H9 (cell line): ENCODE data around the gene CYS1. TPM values are rescaled to one million over a fixed set of nuclear protein-coding genes. Genes with fewer than 3 reads are reported as not detected.

Experiments used
- DNase-seq: peaks from one replicate; pipeline ENCODE4 v3.0.0-alpha.2; 2017
- H2AFZ ChIP-seq: one replicate; pipeline ENCODE4 v1.6.1; 2013; ENCODE audit warnings: mild to moderate bottlenecking, low read length, control low read depth, moderate library complexity
- H2AK5ac ChIP-seq: 2 replicates; pipeline ENCODE4 v1.6.1; 2013; ENCODE audit warnings: low read length, control low read depth, mixed read lengths; ENCODE audit not compliant: insufficient read length
- H2BK120ac ChIP-seq: one replicate; pipeline ENCODE4 v1.6.1; 2013; ENCODE audit warnings: low read depth, mild to moderate bottlenecking, low read length, control low read depth, inconsistent platforms; ENCODE audit not compliant: poor library complexity, severe bottlenecking
- H2BK12ac ChIP-seq: 2 replicates; pipeline ENCODE4 v1.6.1; 2013; ENCODE audit warnings: low read length, control low read depth, mixed read lengths, low read depth; ENCODE audit not compliant: insufficient read length
- H2BK15ac ChIP-seq: 2 replicates; pipeline ENCODE4 v1.6.1; 2013; ENCODE audit warnings: low read depth, low read length, control low read depth
- H2BK20ac ChIP-seq: one replicate; pipeline ENCODE4 v1.6.1; 2013; ENCODE audit warnings: low read depth, mild to moderate bottlenecking, low read length, control low read depth, inconsistent platforms; ENCODE audit not compliant: poor library complexity, severe bottlenecking
- H2BK5ac ChIP-seq: 2 replicates; pipeline ENCODE4 v1.6.1; 2013; ENCODE audit warnings: low read length, control low read depth, mixed read lengths; ENCODE audit not compliant: insufficient read length
- H3K14ac ChIP-seq: 2 replicates; pipeline ENCODE4 v1.6.1; 2013; ENCODE audit warnings: low read length, control low read depth; ENCODE audit not compliant: insufficient read depth
- H3K18ac ChIP-seq: 2 replicates; pipeline ENCODE4 v1.6.1; 2013; ENCODE audit warnings: low read depth, mild to moderate bottlenecking, mixed read lengths, low read length, control low read depth; ENCODE audit not compliant: insufficient read length
- H3K23ac ChIP-seq: 2 replicates; pipeline ENCODE4 v1.6.1; 2013; ENCODE audit warnings: low read length, control low read depth, mixed read lengths, low read depth; ENCODE audit not compliant: insufficient read length
- H3K23me2 ChIP-seq: 2 replicates; pipeline ENCODE4 v1.6.1; 2013; ENCODE audit warnings: low read depth, mild to moderate bottlenecking, mixed read lengths, low read length, control low read depth; ENCODE audit not compliant: insufficient read length, poor library complexity, severe bottlenecking
- H3K27ac ChIP-seq: 2 replicates; pipeline ENCODE4 v1.5.1; 2013; ENCODE audit warnings: low read length, control low read depth, mixed read lengths, low read depth; ENCODE audit not compliant: insufficient read length
- H3K27me3 ChIP-seq: 2 replicates; pipeline ENCODE4 v1.6.1; 2013; ENCODE audit warnings: low read length, control low read depth, inconsistent platforms; ENCODE audit not compliant: insufficient read depth
- H3K4ac ChIP-seq: 2 replicates; pipeline ENCODE4 v1.6.1; 2013; ENCODE audit warnings: low read depth, mild to moderate bottlenecking, control low read depth, inconsistent platforms, low read length, moderate library complexity
- H3K4me1 ChIP-seq: 2 replicates; pipeline ENCODE4 v1.6.1; 2013; ENCODE audit warnings: low read length, control low read depth, inconsistent platforms; ENCODE audit not compliant: insufficient read depth
- H3K4me2 ChIP-seq: 2 replicates; pipeline ENCODE4 v1.6.1; 2013; ENCODE audit warnings: low read length, control low read depth, mixed read lengths; ENCODE audit not compliant: insufficient read length, insufficient read depth
- H3K56ac ChIP-seq: 2 replicates; pipeline ENCODE4 v1.6.1; 2013; ENCODE audit warnings: low read depth, mild to moderate bottlenecking, mixed read lengths, low read length, control low read depth; ENCODE audit not compliant: insufficient read length
- H3K79me1 ChIP-seq: 2 replicates; pipeline ENCODE4 v1.6.1; 2013; ENCODE audit warnings: low read depth, mild to moderate bottlenecking, moderate library complexity, low read length, control low read depth, inconsistent platforms; ENCODE audit not compliant: insufficient read depth, poor library complexity, severe bottlenecking
- H3K79me2 ChIP-seq: 2 replicates; pipeline ENCODE4 v1.6.1; 2013; ENCODE audit warnings: low read length, control low read depth, inconsistent platforms; ENCODE audit not compliant: insufficient read depth
- H3K9ac ChIP-seq: 2 replicates; pipeline ENCODE4 v1.6.1; 2013; ENCODE audit warnings: low read length, control low read depth, mixed read lengths; ENCODE audit not compliant: insufficient read length; ENCODE audit errors: extremely low read depth
- H3K9me3 ChIP-seq: one replicate; pipeline ENCODE4 v1.6.1; 2013; ENCODE audit warnings: low read depth, low read length, inconsistent platforms; ENCODE audit not compliant: control insufficient read depth
- H3T11ph ChIP-seq: one replicate; pipeline ENCODE4 v1.6.1; 2013; ENCODE audit warnings: mild to moderate bottlenecking, low read length, control low read depth, inconsistent platforms
- H4K20me1 ChIP-seq: one replicate; pipeline ENCODE4 v1.6.1; 2013; ENCODE audit not compliant: control insufficient read depth, insufficient read length, insufficient read depth
- H4K5ac ChIP-seq: 2 replicates; pipeline ENCODE4 v1.6.1; 2013; ENCODE audit warnings: low read depth, mild to moderate bottlenecking, mixed read lengths, low read length, control low read depth; ENCODE audit not compliant: insufficient read length
- H4K8ac ChIP-seq: replicated peaks from 2 replicates; pipeline ENCODE4 v1.6.1; 2013; ENCODE audit warnings: low read length, control low read depth, mixed read lengths, low read depth; ENCODE audit not compliant: insufficient read length
- H4K91ac ChIP-seq: 2 replicates; pipeline ENCODE4 v1.6.1; 2013; ENCODE audit warnings: low read depth, mild to moderate bottlenecking, moderate library complexity, mixed read lengths, low read length, control low read depth; ENCODE audit not compliant: insufficient read length
- H3K27ac Mint-ChIP-seq, 3 experiments: 2 replicates in 2 of 3; 3 replicates in 1 of 3; pipeline ENCODE4 v1.8.0; 2020 to 2021; ENCODE audit warnings: mixed read lengths in 3 of 3, mild to moderate bottlenecking in 1 of 3, moderate library complexity in 1 of 3
- H3K27me3 Mint-ChIP-seq: 2 replicates; pipeline ENCODE4 v1.8.0; 2021; ENCODE audit warnings: low read depth, mild to moderate bottlenecking, moderate library complexity, mixed read lengths
- H3K36me3 Mint-ChIP-seq, 3 experiments: 2 replicates in 2 of 3; 3 replicates in 1 of 3; pipeline ENCODE4 v1.8.0; 2020 to 2021; ENCODE audit warnings: low read depth in 3 of 3, mixed read lengths in 3 of 3; ENCODE audit not compliant: insufficient read depth in 1 of 3
- H3K4me1 Mint-ChIP-seq, 2 experiments: 2 replicates each; pipeline ENCODE4 v1.8.0; 2020; ENCODE audit warnings: mixed read lengths in 2 of 2
- H3K4me3 Mint-ChIP-seq, 2 experiments: 2 replicates in 1 of 2; 3 replicates in 1 of 2; pipeline ENCODE4 v1.8.0; 2020 to 2021; ENCODE audit warnings: mild to moderate bottlenecking in 2 of 2, mixed read lengths in 2 of 2, moderate library complexity in 1 of 2
- H3K9me3 Mint-ChIP-seq, 2 experiments: 2 replicates in 1 of 2; 3 replicates in 1 of 2; pipeline ENCODE4 v1.8.0; 2020; ENCODE audit warnings: mild to moderate bottlenecking in 2 of 2, mixed read lengths in 2 of 2, moderate library complexity in 1 of 2
- CTCF ChIP-seq: fragments of 200-600 bp; sonication (generic); conservative IDR thresholded peaks from 3 replicates; pipeline ENCODE4 v1.8.0; 2021; ENCODE audit warnings: antibody characterized with exemption, mild to moderate bottlenecking
- WGBS: extraction: QIAGEN DNeasy Blood & Tissue Kit; methylation state at CpG from one replicate; pipeline ENCODE4 v1.1.7; 2013; ENCODE audit warnings: missing lambda C conversion rate, low lambda C conversion rate, mixed read lengths; ENCODE audit not compliant: insufficient read length; ENCODE audit errors: extremely low coverage; 5-methylcytosine and 5-hydroxymethylcytosine counted together
- total RNA-seq: library from RNA; stranded (reverse); gene quantifications from 2 replicates; pipeline ENCODE4 v1.2.1, GENCODE V29; 2021

CYS1 gene
- total RNA-seq, 1 experiment from 2014 or later, result 0.35 TPM

GRCh38 chr2:10032746-10033105, 47.5 kb downstream of the CYS1 start:
- Histone ChIP-seq H2BK20ac (no peak overlapping the region), H3K27ac (no peak overlapping the region), H3K4me2 (no peak overlapping the region), H3T11ph (no peak overlapping the region), H3K4me1 (peaks cover 4% of the 10 kb centered on the region; the same call in 1 of the 2 replicates), H3K14ac (no peak overlapping the region), H2BK120ac (no peak overlapping the region), H3K79me2 (no peaks in the 10 kb centered on the region), H4K91ac (no peak overlapping the region), H4K20me1 (no peaks in the 10 kb centered on the region), H3K23ac (no peak overlapping the region), H3K9ac (no peak overlapping the region), H2BK12ac (no peak overlapping the region), H3K18ac (no peak overlapping the region), H3K4ac (no peak overlapping the region), H2AK5ac (no peak overlapping the region), H3K27me3 (no peaks in the 10 kb centered on the region), H3K9me3 (no peaks in the 10 kb centered on the region), H3K79me1 (no peaks in the 10 kb centered on the region), H3K23me2 (no peaks in the 10 kb centered on the region), H2BK15ac (no peak overlapping the region), H2AFZ (no peak overlapping the region), H3K56ac (no peak overlapping the region), H4K8ac (no peak overlapping the region), H2BK5ac (no peak overlapping the region), H4K5ac (no peak overlapping the region)
- Mint-ChIP-seq H3K9me3 (no peaks in the 10 kb centered on the region), H3K27me3 (peaks cover 2% of the 10 kb centered on the region; the same call in 1 of the 2 replicates), H3K27ac (peak overlapping the region in 1 of 3 experiments; percentile 89; a peak in 1 of 7 replicates), H3K36me3 (no peaks in the 10 kb centered on the region; a peak in 1 of 7 replicates), H3K4me3 (no peak overlapping the region), H3K4me1 (peaks cover 12 to 32% of the 10 kb centered on the region in 2 experiments)
- no peak for TF ChIP-seq CTCF
- no CpG with 5 or more reads among the region's 7 CpGs for WGBS
- DNase-seq, result no peak
